HEK293 (cell line): ENCODE data around the gene SCN5A.
A peak's percentile ranks its signal among the peaks of the same experiment; 100 is the strongest.

ENCODE experiments used
- MYNN ChIP-seq: fragments of 450-650 bp; formaldehyde crosslinking; IDR thresholded peaks from 2 replicates; pipeline ENCODE4 v1.5.1; 2016; ENCODE audit warnings: missing biosample characterization, missing genetic modification characterization, borderline replicate concordance
- ZFP69B ChIP-seq: fragments of 450-650 bp; formaldehyde crosslinking; IDR thresholded peaks from 2 replicates; pipeline ENCODE4 v1.5.1; 2016; ENCODE audit warnings: missing biosample characterization, missing genetic modification characterization
- ZNF146 ChIP-seq: fragments of 450-650 bp; formaldehyde crosslinking; IDR thresholded peaks from 2 replicates; pipeline ENCODE4 v1.5.1; 2016; ENCODE audit warnings: missing biosample characterization, missing genetic modification characterization
- ZNF654 ChIP-seq: fragments of 450-650 bp; formaldehyde crosslinking; IDR thresholded peaks from 2 replicates; pipeline ENCODE4 v1.5.1; 2016; ENCODE audit warnings: low read depth, missing biosample characterization, missing genetic modification characterization
- ZSCAN23 ChIP-seq: fragments of 450-650 bp; formaldehyde crosslinking; IDR thresholded peaks from 2 replicates; pipeline ENCODE4 v1.5.1; 2016; ENCODE audit warnings: missing biosample characterization, missing genetic modification characterization
- TF ChIP-seq, protein P1 (sequence below): fragments of 450-650 bp; formaldehyde crosslinking; IDR thresholded peaks from 2 replicates; pipeline ENCODE4 v1.5.1; 2016; ENCODE audit warnings: missing biosample characterization, missing genetic modification characterization
- TF ChIP-seq, protein P2 (sequence below): fragments of 450-650 bp; formaldehyde crosslinking; IDR thresholded peaks from 2 replicates; pipeline ENCODE4 v1.5.1; 2016; ENCODE audit warnings: missing biosample characterization, missing genetic modification characterization
- TF ChIP-seq, protein P3 (sequence below): fragments of 450-650 bp; formaldehyde crosslinking; IDR thresholded peaks from 2 replicates; pipeline ENCODE4 v1.5.1; 2016; ENCODE audit warnings: missing biosample characterization, missing genetic modification characterization
- TF ChIP-seq, protein P4 (sequence below): fragments of 450-650 bp; formaldehyde crosslinking; IDR thresholded peaks from 2 replicates; pipeline ENCODE4 v1.5.1; 2017; ENCODE audit warnings: missing biosample characterization, missing genetic modification characterization

DNA sequence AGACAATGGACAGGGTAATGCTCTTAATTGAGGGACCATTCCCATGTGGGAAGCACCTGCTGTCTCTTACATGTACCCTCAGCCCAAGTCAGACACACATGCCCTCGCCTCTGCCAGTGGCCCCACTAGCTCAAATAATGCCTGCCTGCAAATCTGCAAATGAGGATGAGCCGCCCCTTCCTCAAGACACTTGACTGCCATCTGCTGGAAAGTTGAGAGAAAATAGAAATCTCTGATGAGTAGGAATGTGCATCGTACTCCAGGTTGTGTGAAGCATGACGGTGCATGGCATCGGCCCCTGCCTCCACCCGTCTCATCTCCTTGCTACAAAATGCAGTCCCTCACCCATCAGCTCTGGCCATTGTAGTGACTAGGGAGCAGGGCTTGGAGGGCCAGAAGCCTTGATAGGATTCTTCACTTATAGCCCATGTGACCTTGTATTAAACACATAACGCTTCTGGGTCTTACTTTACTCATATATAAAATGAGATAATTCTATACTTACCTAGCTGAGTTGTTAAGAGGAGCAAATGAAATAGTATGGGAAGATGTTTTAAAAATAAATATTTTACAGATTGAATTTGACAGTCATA lies 6.3 kb upstream of the SCN5A start:
- TF ChIP-seq ZFP69B (tag by site-specific recombination): no peak
- TF ChIP-seq, protein P1, sequence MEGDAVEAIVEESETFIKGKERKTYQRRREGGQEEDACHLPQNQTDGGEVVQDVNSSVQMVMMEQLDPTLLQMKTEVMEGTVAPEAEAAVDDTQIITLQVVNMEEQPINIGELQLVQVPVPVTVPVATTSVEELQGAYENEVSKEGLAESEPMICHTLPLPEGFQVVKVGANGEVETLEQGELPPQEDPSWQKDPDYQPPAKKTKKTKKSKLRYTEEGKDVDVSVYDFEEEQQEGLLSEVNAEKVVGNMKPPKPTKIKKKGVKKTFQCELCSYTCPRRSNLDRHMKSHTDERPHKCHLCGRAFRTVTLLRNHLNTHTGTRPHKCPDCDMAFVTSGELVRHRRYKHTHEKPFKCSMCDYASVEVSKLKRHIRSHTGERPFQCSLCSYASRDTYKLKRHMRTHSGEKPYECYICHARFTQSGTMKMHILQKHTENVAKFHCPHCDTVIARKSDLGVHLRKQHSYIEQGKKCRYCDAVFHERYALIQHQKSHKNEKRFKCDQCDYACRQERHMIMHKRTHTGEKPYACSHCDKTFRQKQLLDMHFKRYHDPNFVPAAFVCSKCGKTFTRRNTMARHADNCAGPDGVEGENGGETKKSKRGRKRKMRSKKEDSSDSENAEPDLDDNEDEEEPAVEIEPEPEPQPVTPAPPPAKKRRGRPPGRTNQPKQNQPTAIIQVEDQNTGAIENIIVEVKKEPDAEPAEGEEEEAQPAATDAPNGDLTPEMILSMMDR (tag by site-specific recombination): peak; percentile 44; the same call in 1 of the 2 replicates
- TF ChIP-seq, protein P2, sequence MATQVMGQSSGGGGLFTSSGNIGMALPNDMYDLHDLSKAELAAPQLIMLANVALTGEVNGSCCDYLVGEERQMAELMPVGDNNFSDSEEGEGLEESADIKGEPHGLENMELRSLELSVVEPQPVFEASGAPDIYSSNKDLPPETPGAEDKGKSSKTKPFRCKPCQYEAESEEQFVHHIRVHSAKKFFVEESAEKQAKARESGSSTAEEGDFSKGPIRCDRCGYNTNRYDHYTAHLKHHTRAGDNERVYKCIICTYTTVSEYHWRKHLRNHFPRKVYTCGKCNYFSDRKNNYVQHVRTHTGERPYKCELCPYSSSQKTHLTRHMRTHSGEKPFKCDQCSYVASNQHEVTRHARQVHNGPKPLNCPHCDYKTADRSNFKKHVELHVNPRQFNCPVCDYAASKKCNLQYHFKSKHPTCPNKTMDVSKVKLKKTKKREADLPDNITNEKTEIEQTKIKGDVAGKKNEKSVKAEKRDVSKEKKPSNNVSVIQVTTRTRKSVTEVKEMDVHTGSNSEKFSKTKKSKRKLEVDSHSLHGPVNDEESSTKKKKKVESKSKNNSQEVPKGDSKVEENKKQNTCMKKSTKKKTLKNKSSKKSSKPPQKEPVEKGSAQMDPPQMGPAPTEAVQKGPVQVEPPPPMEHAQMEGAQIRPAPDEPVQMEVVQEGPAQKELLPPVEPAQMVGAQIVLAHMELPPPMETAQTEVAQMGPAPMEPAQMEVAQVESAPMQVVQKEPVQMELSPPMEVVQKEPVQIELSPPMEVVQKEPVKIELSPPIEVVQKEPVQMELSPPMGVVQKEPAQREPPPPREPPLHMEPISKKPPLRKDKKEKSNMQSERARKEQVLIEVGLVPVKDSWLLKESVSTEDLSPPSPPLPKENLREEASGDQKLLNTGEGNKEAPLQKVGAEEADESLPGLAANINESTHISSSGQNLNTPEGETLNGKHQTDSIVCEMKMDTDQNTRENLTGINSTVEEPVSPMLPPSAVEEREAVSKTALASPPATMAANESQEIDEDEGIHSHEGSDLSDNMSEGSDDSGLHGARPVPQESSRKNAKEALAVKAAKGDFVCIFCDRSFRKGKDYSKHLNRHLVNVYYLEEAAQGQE: no peak
- TF ChIP-seq, protein P3, sequence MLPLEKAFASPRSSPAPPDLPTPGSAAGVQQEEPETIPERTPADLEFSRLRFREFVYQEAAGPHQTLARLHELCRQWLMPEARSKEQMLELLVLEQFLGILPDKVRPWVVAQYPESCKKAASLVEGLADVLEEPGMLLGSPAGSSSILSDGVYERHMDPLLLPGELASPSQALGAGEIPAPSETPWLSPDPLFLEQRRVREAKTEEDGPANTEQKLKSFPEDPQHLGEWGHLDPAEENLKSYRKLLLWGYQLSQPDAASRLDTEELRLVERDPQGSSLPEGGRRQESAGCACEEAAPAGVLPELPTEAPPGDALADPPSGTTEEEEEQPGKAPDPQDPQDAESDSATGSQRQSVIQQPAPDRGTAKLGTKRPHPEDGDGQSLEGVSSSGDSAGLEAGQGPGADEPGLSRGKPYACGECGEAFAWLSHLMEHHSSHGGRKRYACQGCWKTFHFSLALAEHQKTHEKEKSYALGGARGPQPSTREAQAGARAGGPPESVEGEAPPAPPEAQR (tag by site-specific recombination): no peak
- TF ChIP-seq ZSCAN23 (tag by site-specific recombination): no peak
- TF ChIP-seq, protein P4, sequence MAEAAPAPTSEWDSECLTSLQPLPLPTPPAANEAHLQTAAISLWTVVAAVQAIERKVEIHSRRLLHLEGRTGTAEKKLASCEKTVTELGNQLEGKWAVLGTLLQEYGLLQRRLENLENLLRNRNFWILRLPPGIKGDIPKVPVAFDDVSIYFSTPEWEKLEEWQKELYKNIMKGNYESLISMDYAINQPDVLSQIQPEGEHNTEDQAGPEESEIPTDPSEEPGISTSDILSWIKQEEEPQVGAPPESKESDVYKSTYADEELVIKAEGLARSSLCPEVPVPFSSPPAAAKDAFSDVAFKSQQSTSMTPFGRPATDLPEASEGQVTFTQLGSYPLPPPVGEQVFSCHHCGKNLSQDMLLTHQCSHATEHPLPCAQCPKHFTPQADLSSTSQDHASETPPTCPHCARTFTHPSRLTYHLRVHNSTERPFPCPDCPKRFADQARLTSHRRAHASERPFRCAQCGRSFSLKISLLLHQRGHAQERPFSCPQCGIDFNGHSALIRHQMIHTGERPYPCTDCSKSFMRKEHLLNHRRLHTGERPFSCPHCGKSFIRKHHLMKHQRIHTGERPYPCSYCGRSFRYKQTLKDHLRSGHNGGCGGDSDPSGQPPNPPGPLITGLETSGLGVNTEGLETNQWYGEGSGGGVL (tag by site-specific recombination): no peak
- TF ChIP-seq MYNN (tag by site-specific recombination): no peak
- peak; percentile 67 for TF ChIP-seq ZNF654 (tag by site-specific recombination)
- no peak for TF ChIP-seq ZNF146
